ENCODE data around the gene HHIP.

DNA sequence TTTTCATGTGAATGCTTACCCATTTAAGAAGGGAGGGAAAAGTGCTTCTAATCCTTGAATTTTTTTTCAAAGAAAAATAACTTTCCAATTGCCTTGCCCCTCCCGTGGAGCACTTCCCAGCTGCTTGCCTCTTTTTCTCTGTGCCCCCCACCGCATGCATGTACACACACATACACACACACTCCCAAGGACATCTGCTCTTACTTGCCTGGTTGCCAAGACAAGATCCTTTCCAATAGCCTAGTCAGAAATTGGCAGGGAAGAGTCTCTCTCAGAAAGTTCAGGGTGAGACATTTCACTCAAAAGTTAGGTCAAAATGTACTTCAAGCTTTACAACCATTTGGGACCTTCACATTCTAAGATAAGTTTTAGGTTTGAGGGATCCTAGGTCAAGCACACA is 10.9 kb downstream of the HHIP start:
- TF ChIP-seq, protein P1, sequence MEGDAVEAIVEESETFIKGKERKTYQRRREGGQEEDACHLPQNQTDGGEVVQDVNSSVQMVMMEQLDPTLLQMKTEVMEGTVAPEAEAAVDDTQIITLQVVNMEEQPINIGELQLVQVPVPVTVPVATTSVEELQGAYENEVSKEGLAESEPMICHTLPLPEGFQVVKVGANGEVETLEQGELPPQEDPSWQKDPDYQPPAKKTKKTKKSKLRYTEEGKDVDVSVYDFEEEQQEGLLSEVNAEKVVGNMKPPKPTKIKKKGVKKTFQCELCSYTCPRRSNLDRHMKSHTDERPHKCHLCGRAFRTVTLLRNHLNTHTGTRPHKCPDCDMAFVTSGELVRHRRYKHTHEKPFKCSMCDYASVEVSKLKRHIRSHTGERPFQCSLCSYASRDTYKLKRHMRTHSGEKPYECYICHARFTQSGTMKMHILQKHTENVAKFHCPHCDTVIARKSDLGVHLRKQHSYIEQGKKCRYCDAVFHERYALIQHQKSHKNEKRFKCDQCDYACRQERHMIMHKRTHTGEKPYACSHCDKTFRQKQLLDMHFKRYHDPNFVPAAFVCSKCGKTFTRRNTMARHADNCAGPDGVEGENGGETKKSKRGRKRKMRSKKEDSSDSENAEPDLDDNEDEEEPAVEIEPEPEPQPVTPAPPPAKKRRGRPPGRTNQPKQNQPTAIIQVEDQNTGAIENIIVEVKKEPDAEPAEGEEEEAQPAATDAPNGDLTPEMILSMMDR (IDR thresholded peaks at IDR 0.05) = no peak
- TF ChIP-seq POLR2A (IDR thresholded peaks at IDR 0.05) = no peak
- no peak for TF ChIP-seq EP300 (IDR thresholded peaks at IDR 0.05)
